ENCODE measurements around the gene SPATA31A1.
"Not testable (repeated sequence)": the region's sequence is repeated elsewhere in the genome, so short reads cannot be mapped to it uniquely, and the experiment has no call there.

The SPATA31A1 gene

DNA sequence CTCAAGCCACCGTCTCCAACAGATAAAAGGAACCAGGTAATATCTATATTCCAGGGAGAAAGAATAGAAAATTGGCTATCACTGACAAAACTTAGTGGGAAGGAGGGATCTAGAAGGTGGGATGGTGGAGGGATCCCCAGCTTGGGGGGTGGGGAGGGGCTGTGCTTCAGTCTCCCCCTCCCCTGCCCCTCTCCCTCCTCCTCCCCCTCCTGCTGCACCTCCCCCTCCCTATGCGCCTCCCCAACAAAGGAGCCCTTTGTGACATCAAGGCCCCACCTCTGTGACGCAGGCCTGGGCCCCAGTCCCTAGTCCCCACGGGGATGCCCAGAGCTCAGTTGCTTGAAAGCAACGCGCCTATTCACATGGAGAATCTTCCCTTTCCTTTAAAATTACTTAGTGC is at the start of gene SPATA31A1:
Gene SPATA31A1 (plus strand): TSS at position 301 of the 400 bp plus-strand sequence. CDS start 62 bp downstream, at position 363.
- not testable (repeated sequence) for DNase-seq

DNA sequence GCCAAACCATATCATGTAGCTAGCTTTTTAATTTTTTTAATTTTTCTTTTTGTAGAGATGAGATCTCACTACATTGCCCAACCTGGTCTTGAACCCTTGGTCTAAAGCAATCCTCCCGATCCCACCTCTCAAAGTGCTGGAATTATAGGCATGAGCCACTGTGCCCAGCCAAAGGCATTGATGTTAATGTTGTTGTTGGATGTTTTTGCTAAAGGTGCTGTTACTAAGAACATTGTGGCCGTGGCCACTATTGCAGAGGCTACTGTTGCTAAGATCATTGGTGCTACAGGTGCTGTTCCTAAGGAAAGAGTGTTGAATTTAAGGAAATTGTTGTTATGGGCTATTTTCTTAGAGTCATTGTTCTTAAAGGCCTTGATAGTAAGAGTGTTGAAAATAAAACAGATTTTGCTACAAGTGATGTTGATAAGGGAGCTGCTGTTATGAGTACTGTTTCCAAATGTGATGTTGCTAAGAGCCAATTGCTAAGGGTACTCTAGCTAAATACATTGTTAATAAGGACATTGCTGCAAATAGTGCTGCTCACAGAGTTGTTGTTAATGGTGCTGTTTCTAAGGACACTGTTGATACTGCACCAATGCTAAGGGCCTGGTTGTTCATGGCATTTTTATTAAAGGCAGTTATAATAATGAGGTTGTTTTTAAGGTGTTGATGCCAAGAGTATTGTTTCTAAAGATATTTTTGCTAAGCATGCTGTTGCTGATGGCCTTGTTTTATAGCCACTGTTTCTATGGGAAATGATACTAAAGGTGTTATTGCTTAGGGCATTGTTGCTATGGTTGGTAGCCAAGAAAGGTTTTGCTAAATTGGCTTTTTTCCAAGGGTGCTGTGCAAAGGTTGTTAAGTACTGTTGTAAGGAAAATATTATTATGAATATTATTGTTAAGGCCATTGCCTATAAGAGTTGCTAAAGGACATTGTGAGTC is 52.1 kb downstream of the SPATA31A1 start:
- not testable (repeated sequence) for DNase-seq

- not testable (repeated sequence) for DNase-seq
Measured at GRCh38 chr9:39411254-39411940, 55.9 kb downstream of the SPATA31A1 start.

Data from midbrain (tissue), 1 donor.